WTC11 (cell line): Measurements from ENCODE around the gene BMP2K. TPM values are rescaled to one million over a fixed set of nuclear protein-coding genes. Genes with fewer than 3 reads are reported as not detected.
A peak's percentile ranks its signal among the peaks of the same experiment; 100 is the strongest.

Experiments
- ATAC-seq: fragments of 200-7000 bp; cut with Tn5 transposase; 2 replicates; pipeline ENCODE4 v1.10.0; 2021; ENCODE audit warnings: mild to moderate bottlenecking, moderate library complexity
- CTCF ChIA-PET: fragments of 300-600 bp; sonication (Branson Sonifier 250); formaldehyde crosslinking; loops from one replicate; lab custom pipeline; 2021; ENCODE audit warnings: antibody characterized with exemption; lab: Charles Lee
- POLR2A ChIA-PET: fragments of 350-600 bp; sonication (Branson Sonifier 250); formaldehyde crosslinking; loops from one replicate; lab custom pipeline; 2021; ENCODE audit warnings: antibody characterized with exemption; lab: Charles Lee
- DNase-seq: peaks from one replicate; pipeline ENCODE4 v3.0.0; 2021; ENCODE audit warnings: low spot score
- H3K27ac Mint-ChIP-seq: 2 replicates; pipeline ENCODE4 v1.8.0; 2021; ENCODE audit warnings: mixed read lengths
- H3K27me3 Mint-ChIP-seq: 2 replicates; pipeline ENCODE4 v1.8.0; 2021; ENCODE audit warnings: low read depth, mild to moderate bottlenecking, moderate library complexity, mixed read lengths
- H3K36me3 Mint-ChIP-seq: 2 replicates; pipeline ENCODE4 v1.8.0; 2021; ENCODE audit warnings: mixed read lengths
- H3K4me1 Mint-ChIP-seq: 2 replicates; pipeline ENCODE4 v1.8.0; 2022; ENCODE audit warnings: mixed read lengths
- H3K4me3 Mint-ChIP-seq: 2 replicates; pipeline ENCODE4 v1.8.0; 2021; ENCODE audit warnings: mild to moderate bottlenecking, moderate library complexity, mixed read lengths
- H3K9me3 Mint-ChIP-seq: 2 replicates; pipeline ENCODE4 v1.8.0; 2021; ENCODE audit warnings: mixed read lengths
- ATF1 ChIP-seq: sonication (generic); formaldehyde crosslinking; IDR thresholded peaks from 2 replicates; pipeline ENCODE4 v1.8.1; 2023; ENCODE audit warnings: mild to moderate bottlenecking, moderate library complexity, missing genetic modification reagents
- CREB1 ChIP-seq: sonication (generic); formaldehyde crosslinking; IDR thresholded peaks from 2 replicates; pipeline ENCODE4 v1.8.0; 2023; ENCODE audit warnings: mild to moderate bottlenecking, missing genetic modification reagents
- CREM ChIP-seq: sonication (generic); formaldehyde crosslinking; IDR thresholded peaks from 2 replicates; pipeline ENCODE4 v1.8.1; 2022; ENCODE audit warnings: mild to moderate bottlenecking, missing genetic modification reagents, moderate library complexity
- FOXP1 ChIP-seq: sonication (generic); formaldehyde crosslinking; IDR thresholded peaks from 2 replicates; pipeline ENCODE4 v1.8.0; 2022; ENCODE audit warnings: missing genetic modification reagents, mild to moderate bottlenecking, moderate library complexity, borderline replicate concordance
- NR3C1 ChIP-seq: sonication (generic); formaldehyde crosslinking; conservative IDR thresholded peaks from 2 replicates; pipeline ENCODE4 v1.8.1; 2023; ENCODE audit warnings: low read depth, mild to moderate bottlenecking, missing genetic modification reagents
- SMAD3 ChIP-seq: sonication (generic); formaldehyde crosslinking; IDR thresholded peaks from 2 replicates; pipeline ENCODE4 v1.8.0; 2022; ENCODE audit warnings: missing genetic modification reagents, mild to moderate bottlenecking, borderline replicate concordance
- ZNF219 ChIP-seq: sonication (generic); formaldehyde crosslinking; IDR thresholded peaks from 2 replicates; pipeline ENCODE4 v1.8.0; 2023; ENCODE audit warnings: missing genetic modification reagents, mild to moderate bottlenecking, borderline replicate concordance
- total RNA-seq: library from RNA; stranded (reverse); gene quantifications from 3 replicates; pipeline ENCODE4 v1.2.3, GENCODE V29; 2021
- TF ChIP-seq, protein P1 (sequence below): fragments of 250-450 bp; sonication (Bioruptor Pico); IDR thresholded peaks from 2 replicates; pipeline ENCODE4 v1.9.0; 2021; ENCODE audit warnings: moderate library complexity, mild to moderate bottlenecking, inconsistent platforms, borderline replicate concordance
- TF ChIP-seq, protein P2 (sequence below): sonication (generic); formaldehyde crosslinking; conservative IDR thresholded peaks from 2 replicates; pipeline ENCODE4 v1.8.1; 2023; ENCODE audit warnings: mild to moderate bottlenecking, low read depth, missing genetic modification reagents, moderate library complexity
- TF ChIP-seq, protein P3 (sequence below): fragments of 200-600 bp; IDR thresholded peaks from 2 replicates; pipeline ENCODE4 v1.8.0; 2022; ENCODE audit warnings: antibody characterized with exemption
- TF ChIP-seq, protein P4 (sequence below): sonication (generic); formaldehyde crosslinking; IDR thresholded peaks from 2 replicates; pipeline ENCODE4 v1.8.1; 2023; ENCODE audit warnings: mild to moderate bottlenecking, missing genetic modification reagents
- TF ChIP-seq, protein P5 (sequence below): sonication (generic); formaldehyde crosslinking; IDR thresholded peaks from 2 replicates; pipeline ENCODE4 v1.8.0; 2022; ENCODE audit warnings: mild to moderate bottlenecking, missing genetic modification reagents
- TF ChIP-seq, protein P6 (sequence below): sonication (generic); formaldehyde crosslinking; IDR thresholded peaks from 2 replicates; pipeline ENCODE4 v1.8.1; 2023; ENCODE audit warnings: mild to moderate bottlenecking, moderate library complexity, missing genetic modification reagents
- TF ChIP-seq, protein P7 (sequence below): sonication (generic); formaldehyde crosslinking; IDR thresholded peaks from 2 replicates; pipeline ENCODE4 v1.8.0; 2022; ENCODE audit warnings: missing genetic modification reagents

The BMP2K gene
- total RNA-seq, 1 experiment from 2014 or later = 19.9 TPM

DNA sequence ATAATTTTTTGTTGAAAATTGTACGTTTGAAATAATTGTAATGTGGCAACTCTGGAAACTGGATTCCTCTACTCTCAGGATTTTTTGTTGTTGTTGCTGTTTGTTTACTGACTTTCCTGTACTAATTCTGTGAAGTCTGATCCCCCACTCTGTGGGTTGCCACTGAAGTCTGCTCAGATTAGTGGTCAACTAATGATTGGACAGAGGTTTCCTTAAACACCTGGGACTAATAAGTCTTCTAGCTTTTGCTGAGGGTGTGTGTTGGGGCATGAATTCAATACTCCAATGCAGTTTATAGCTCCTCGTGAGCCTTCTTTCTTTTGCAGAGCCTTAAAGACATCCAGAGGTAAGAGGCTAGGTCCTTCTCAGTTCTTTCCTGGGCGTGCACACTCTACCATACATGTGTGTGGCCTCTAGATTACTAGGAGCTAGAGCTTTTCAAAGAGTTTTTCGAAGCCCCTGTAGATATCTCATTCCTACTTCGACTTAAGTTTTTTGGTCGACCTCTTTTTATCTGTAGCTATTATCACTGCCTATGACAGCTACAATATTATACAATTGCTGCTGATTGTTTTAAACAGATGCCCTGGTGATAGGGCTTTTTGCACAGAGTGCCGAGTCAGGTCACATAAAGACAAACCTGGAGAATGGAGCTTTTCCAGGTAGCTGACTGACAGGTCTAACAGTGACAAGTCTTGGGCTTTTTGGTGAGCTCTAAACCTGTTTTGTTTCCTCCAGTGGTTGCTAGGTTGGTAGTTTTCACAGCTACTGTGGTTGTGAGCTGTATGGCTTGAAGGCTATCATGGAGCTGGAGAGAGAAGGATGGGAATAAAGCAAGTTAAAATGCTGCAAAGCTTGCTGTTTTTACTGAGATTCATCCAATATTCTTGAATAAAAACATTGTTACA, 34.0 kb downstream of the BMP2K start:
- H3K36me3 Mint-ChIP-seq = peaks cover 9% of the 10 kb centered on the region
- TF ChIP-seq, protein P1, sequence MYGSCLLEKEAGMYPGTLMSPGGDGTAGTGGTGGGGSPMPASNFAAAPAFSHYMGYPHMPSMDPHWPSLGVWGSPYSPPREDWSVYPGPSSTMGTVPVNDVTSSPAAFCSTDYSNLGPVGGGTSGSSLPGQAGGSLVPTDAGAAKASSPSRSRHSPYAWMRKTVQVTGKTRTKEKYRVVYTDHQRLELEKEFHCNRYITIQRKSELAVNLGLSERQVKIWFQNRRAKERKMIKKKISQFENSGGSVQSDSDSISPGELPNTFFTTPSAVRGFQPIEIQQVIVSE = no peak
- no peak for TF ChIP-seq CREM
- TF ChIP-seq ATF1 = no peak
- TF ChIP-seq, protein P2, sequence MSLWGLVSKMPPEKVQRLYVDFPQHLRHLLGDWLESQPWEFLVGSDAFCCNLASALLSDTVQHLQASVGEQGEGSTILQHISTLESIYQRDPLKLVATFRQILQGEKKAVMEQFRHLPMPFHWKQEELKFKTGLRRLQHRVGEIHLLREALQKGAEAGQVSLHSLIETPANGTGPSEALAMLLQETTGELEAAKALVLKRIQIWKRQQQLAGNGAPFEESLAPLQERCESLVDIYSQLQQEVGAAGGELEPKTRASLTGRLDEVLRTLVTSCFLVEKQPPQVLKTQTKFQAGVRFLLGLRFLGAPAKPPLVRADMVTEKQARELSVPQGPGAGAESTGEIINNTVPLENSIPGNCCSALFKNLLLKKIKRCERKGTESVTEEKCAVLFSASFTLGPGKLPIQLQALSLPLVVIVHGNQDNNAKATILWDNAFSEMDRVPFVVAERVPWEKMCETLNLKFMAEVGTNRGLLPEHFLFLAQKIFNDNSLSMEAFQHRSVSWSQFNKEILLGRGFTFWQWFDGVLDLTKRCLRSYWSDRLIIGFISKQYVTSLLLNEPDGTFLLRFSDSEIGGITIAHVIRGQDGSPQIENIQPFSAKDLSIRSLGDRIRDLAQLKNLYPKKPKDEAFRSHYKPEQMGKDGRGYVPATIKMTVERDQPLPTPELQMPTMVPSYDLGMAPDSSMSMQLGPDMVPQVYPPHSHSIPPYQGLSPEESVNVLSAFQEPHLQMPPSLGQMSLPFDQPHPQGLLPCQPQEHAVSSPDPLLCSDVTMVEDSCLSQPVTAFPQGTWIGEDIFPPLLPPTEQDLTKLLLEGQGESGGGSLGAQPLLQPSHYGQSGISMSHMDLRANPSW (CRISPR knock-in tag) = no peak
- TF ChIP-seq, protein P3, sequence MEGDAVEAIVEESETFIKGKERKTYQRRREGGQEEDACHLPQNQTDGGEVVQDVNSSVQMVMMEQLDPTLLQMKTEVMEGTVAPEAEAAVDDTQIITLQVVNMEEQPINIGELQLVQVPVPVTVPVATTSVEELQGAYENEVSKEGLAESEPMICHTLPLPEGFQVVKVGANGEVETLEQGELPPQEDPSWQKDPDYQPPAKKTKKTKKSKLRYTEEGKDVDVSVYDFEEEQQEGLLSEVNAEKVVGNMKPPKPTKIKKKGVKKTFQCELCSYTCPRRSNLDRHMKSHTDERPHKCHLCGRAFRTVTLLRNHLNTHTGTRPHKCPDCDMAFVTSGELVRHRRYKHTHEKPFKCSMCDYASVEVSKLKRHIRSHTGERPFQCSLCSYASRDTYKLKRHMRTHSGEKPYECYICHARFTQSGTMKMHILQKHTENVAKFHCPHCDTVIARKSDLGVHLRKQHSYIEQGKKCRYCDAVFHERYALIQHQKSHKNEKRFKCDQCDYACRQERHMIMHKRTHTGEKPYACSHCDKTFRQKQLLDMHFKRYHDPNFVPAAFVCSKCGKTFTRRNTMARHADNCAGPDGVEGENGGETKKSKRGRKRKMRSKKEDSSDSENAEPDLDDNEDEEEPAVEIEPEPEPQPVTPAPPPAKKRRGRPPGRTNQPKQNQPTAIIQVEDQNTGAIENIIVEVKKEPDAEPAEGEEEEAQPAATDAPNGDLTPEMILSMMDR = no peak
- TF ChIP-seq, protein P4, sequence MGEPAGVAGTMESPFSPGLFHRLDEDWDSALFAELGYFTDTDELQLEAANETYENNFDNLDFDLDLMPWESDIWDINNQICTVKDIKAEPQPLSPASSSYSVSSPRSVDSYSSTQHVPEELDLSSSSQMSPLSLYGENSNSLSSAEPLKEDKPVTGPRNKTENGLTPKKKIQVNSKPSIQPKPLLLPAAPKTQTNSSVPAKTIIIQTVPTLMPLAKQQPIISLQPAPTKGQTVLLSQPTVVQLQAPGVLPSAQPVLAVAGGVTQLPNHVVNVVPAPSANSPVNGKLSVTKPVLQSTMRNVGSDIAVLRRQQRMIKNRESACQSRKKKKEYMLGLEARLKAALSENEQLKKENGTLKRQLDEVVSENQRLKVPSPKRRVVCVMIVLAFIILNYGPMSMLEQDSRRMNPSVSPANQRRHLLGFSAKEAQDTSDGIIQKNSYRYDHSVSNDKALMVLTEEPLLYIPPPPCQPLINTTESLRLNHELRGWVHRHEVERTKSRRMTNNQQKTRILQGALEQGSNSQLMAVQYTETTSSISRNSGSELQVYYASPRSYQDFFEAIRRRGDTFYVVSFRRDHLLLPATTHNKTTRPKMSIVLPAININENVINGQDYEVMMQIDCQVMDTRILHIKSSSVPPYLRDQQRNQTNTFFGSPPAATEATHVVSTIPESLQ = no peak
- TF ChIP-seq, protein P5, sequence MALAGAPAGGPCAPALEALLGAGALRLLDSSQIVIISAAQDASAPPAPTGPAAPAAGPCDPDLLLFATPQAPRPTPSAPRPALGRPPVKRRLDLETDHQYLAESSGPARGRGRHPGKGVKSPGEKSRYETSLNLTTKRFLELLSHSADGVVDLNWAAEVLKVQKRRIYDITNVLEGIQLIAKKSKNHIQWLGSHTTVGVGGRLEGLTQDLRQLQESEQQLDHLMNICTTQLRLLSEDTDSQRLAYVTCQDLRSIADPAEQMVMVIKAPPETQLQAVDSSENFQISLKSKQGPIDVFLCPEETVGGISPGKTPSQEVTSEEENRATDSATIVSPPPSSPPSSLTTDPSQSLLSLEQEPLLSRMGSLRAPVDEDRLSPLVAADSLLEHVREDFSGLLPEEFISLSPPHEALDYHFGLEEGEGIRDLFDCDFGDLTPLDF (CRISPR knock-in tag) = no peak
- no peak for TF ChIP-seq FOXP1 (CRISPR knock-in tag)
- no peak for TF ChIP-seq NR3C1
- no peak for TF ChIP-seq SMAD3 (CRISPR knock-in tag)
- no peak for TF ChIP-seq CREB1 (CRISPR knock-in tag)
- CTCF ChIA-PET = interaction anchor here (0.8 to 1.4 kb wide), 2 partner anchors 165 to 296 kb away, joined by 3 to 6 read pairs; no protein-coding TSS in a partner anchor
- POLR2A ChIA-PET = no interaction called here
- H3K4me3 Mint-ChIP-seq = no peak overlapping the region
- H3K4me1 Mint-ChIP-seq = peaks cover 21% of the 10 kb centered on the region
- H3K27me3 Mint-ChIP-seq = no peaks in the 10 kb centered on the region
- ATAC-seq (peak; percentile 76), DNase-seq (no peak)
- peak overlapping the region; percentile 57; the same call in 1 of the 2 replicates for H3K27ac Mint-ChIP-seq
- H3K9me3 Mint-ChIP-seq = peaks cover 10% of the 10 kb centered on the region

DNA sequence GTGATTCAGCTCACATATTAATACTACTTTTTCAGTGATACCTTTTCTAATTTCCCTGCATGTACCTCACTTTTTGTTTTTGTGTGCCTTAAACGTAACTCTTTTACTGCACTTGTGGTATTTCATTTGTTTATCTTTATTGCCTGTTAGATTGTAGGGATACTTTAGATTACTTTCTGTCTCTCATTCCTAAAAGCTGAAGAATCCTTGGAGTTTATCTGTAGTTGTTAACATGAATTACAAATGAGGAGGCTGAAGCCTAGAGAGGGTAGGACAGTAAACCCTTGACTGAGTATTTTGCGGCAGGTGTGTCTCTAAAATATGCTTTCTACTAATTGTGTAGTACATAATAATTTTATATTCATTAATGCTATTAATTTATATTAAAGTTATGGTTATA, 34.9 kb downstream of the BMP2K start:
- no peak for ATAC-seq
- H3K27ac Mint-ChIP-seq = no peak overlapping the region
- H3K27me3 Mint-ChIP-seq = no peaks in the 10 kb centered on the region
- TF ChIP-seq, protein P6, sequence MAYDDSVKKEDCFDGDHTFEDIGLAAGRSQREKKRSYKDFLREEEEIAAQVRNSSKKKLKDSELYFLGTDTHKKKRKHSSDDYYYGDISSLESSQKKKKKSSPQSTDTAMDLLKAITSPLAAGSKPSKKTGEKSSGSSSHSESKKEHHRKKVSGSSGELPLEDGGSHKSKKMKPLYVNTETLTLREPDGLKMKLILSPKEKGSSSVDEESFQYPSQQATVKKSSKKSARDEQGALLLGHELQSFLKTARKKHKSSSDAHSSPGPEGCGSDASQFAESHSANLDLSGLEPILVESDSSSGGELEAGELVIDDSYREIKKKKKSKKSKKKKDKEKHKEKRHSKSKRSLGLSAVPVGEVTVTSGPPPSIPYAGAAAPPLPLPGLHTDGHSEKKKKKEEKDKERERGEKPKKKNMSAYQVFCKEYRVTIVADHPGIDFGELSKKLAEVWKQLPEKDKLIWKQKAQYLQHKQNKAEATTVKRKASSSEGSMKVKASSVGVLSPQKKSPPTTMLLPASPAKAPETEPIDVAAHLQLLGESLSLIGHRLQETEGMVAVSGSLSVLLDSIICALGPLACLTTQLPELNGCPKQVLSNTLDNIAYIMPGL = no peak
- TF ChIP-seq CREB1 (CRISPR knock-in tag) (no peak), ZNF219 (CRISPR knock-in tag) (no peak)
- TF ChIP-seq, protein P7, sequence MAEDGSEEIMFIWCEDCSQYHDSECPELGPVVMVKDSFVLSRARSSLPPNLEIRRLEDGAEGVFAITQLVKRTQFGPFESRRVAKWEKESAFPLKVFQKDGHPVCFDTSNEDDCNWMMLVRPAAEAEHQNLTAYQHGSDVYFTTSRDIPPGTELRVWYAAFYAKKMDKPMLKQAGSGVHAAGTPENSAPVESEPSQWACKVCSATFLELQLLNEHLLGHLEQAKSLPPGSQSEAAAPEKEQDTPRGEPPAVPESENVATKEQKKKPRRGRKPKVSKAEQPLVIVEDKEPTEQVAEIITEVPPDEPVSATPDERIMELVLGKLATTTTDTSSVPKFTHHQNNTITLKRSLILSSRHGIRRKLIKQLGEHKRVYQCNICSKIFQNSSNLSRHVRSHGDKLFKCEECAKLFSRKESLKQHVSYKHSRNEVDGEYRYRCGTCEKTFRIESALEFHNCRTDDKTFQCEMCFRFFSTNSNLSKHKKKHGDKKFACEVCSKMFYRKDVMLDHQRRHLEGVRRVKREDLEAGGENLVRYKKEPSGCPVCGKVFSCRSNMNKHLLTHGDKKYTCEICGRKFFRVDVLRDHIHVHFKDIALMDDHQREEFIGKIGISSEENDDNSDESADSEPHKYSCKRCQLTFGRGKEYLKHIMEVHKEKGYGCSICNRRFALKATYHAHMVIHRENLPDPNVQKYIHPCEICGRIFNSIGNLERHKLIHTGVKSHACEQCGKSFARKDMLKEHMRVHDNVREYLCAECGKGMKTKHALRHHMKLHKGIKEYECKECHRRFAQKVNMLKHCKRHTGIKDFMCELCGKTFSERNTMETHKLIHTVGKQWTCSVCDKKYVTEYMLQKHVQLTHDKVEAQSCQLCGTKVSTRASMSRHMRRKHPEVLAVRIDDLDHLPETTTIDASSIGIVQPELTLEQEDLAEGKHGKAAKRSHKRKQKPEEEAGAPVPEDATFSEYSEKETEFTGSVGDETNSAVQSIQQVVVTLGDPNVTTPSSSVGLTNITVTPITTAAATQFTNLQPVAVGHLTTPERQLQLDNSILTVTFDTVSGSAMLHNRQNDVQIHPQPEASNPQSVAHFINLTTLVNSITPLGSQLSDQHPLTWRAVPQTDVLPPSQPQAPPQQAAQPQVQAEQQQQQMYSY (CRISPR knock-in tag) = no peak

More for the DNA sequence above, 34.9 kb downstream of the BMP2K start:
- Mint-ChIP-seq H3K4me1 (peaks cover 21% of the 10 kb centered on the region), H3K36me3 (peaks cover 9% of the 10 kb centered on the region), H3K4me3 (no peak overlapping the region), H3K9me3 (peaks cover 10% of the 10 kb centered on the region)
- ChIA-PET POLR2A (no interaction called here), CTCF (interaction anchor here (0.8 to 1.4 kb wide), 2 partner anchors 166 to 297 kb away, joined by 3 to 6 read pairs; no protein-coding TSS in a partner anchor)
- DNase-seq = no peak
